Liver (tissue), 9 donors: ENCODE measurements around the gene SMIM7. TPM values are rescaled to one million over a fixed set of nuclear protein-coding genes. Genes with fewer than 3 reads are reported as not detected.

Source experiments
- DNase-seq: peaks from one replicate; pipeline ENCODE4 v3.0.0-alpha.2; 2017; ENCODE audit warnings: low spot score
- H3K27ac ChIP-seq, 2 donors: one replicate each; pipeline ENCODE4 v1.7.0; 2013; ENCODE audit warnings: inconsistent platforms in 2 of 2, low read length in 2 of 2, control low read depth in 1 of 2, low read depth in 1 of 2, mild to moderate bottlenecking in 1 of 2
- H3K27me3 ChIP-seq, 4 donors: one replicate each; pipeline versions ENCODE4 v1.6.1 to v1.7.0; 2013; ENCODE audit warnings: low read length in 3 of 4, inconsistent platforms in 1 of 4, mild to moderate bottlenecking in 1 of 4, moderate library complexity in 1 of 4; ENCODE audit not compliant: control insufficient read depth in 4 of 4, insufficient read depth in 4 of 4
- H3K36me3 ChIP-seq, 4 donors: one replicate each; pipeline versions ENCODE4 v1.6.1 to v1.7.0; 2013; ENCODE audit warnings: low read length in 3 of 4, mild to moderate bottlenecking in 3 of 4, low read depth in 1 of 4, moderate library complexity in 1 of 4; ENCODE audit not compliant: control insufficient read depth in 4 of 4, insufficient read depth in 3 of 4
- H3K4me1 ChIP-seq, 4 donors: one replicate each; pipeline versions ENCODE4 v1.6.1 to v1.7.0; 2013; ENCODE audit warnings: low read length in 3 of 4, mild to moderate bottlenecking in 3 of 4, moderate library complexity in 1 of 4; ENCODE audit not compliant: control insufficient read depth in 4 of 4, insufficient read depth in 4 of 4
- H3K4me3 ChIP-seq, 3 donors: one replicate each; pipeline versions ENCODE4 v1.6.1 to v1.7.0; 2013; ENCODE audit warnings: low read length in 3 of 3, control low read depth in 1 of 3, low read depth in 1 of 3, mild to moderate bottlenecking in 1 of 3
- H3K9ac ChIP-seq, 2 donors: one replicate each; pipeline ENCODE4 v1.7.0; 2013; ENCODE audit warnings: low read length in 2 of 2, mild to moderate bottlenecking in 2 of 2, moderate library complexity in 2 of 2, control low read depth in 1 of 2, low read depth in 1 of 2
- H3K9me3 ChIP-seq, 4 donors: one replicate each; pipeline versions ENCODE4 v1.6.1 to v1.7.0; 2013; ENCODE audit warnings: low read length in 3 of 4; ENCODE audit not compliant: control insufficient read depth in 4 of 4
- ATF3 ChIP-seq: IDR thresholded peaks from 2 replicates; pipeline ENCODE4 v1.6.1; 2016; ENCODE audit warnings: antibody characterized with exemption
- CTCF ChIP-seq: fragments of 150-350 bp; IDR thresholded peaks from 2 replicates; pipeline ENCODE4 v1.5.1; 2017; ENCODE audit warnings: improper control_type of control experiment, low read depth, low read length; ENCODE audit not compliant: missing input control
- EGR1 ChIP-seq, 2 donors: IDR thresholded peaks; 2 replicates each; pipeline ENCODE4 v1.6.1; 2016 to 2018; ENCODE audit warnings: antibody characterized with exemption in 2 of 2, low read depth in 2 of 2
- FOXA1 ChIP-seq: IDR thresholded peaks from 2 replicates; pipeline ENCODE4 v1.6.1; 2016; ENCODE audit warnings: antibody characterized with exemption
- FOXA2 ChIP-seq: IDR thresholded peaks from 2 replicates; pipeline ENCODE4 v1.6.1; 2016; ENCODE audit warnings: antibody characterized with exemption
- GABPA ChIP-seq, 2 donors: IDR thresholded peaks in 1 of 2; conservative IDR thresholded peaks in 1 of 2; 2 replicates each; pipeline ENCODE4 v1.6.1; 2016; ENCODE audit warnings: antibody characterized with exemption in 2 of 2, mild to moderate bottlenecking in 1 of 2, moderate library complexity in 1 of 2
- HNF4A ChIP-seq, 2 donors: conservative IDR thresholded peaks; 2 replicates each; pipeline ENCODE4 v1.6.1; 2016; ENCODE audit warnings: antibody characterized with exemption in 2 of 2, mild to moderate bottlenecking in 2 of 2
- HNF4G ChIP-seq: IDR thresholded peaks from 2 replicates; pipeline ENCODE4 v1.6.1; 2016; ENCODE audit warnings: antibody characterized with exemption
- JUND ChIP-seq, 2 donors: IDR thresholded peaks; 2 replicates each; pipeline ENCODE4 v1.6.1; 2016; ENCODE audit warnings: antibody characterized with exemption in 2 of 2
- MAX ChIP-seq: IDR thresholded peaks from 2 replicates; pipeline ENCODE4 v1.6.1; 2016; ENCODE audit warnings: antibody characterized with exemption
- NR2F2 ChIP-seq: IDR thresholded peaks from 2 replicates; pipeline ENCODE4 v1.6.1; 2016; ENCODE audit warnings: antibody characterized with exemption
- RAD21 ChIP-seq, 2 donors: IDR thresholded peaks; 2 replicates each; pipeline ENCODE4 v1.6.1; 2016; ENCODE audit warnings: antibody characterized with exemption in 2 of 2, mild to moderate bottlenecking in 2 of 2
- REST ChIP-seq: IDR thresholded peaks from 2 replicates; pipeline ENCODE4 v1.6.1; 2016; ENCODE audit warnings: antibody characterized with exemption, mild to moderate bottlenecking
- SP1 ChIP-seq: IDR thresholded peaks from 2 replicates; pipeline ENCODE4 v1.6.1; 2018; ENCODE audit warnings: antibody characterized with exemption, mild to moderate bottlenecking
- TAF1 ChIP-seq: conservative IDR thresholded peaks from 2 replicates; pipeline ENCODE4 v1.6.1; 2016; ENCODE audit warnings: antibody characterized with exemption, mild to moderate bottlenecking
- YY1 ChIP-seq: IDR thresholded peaks from 2 replicates; pipeline ENCODE4 v1.6.1; 2016; ENCODE audit warnings: antibody characterized with exemption, mild to moderate bottlenecking
- polyA plus RNA-seq, 2 donors: library from polyadenylated mRNA; stranded (reverse) in 1 of 2; unstranded in 1 of 2; fragments of 200-250 nt in 1 of 2; fragments of >200 nt in 1 of 2; fragmentation: Nextera tagmentation in 1 of 2; extraction: Ambion mirVana in 1 of 2; gene quantifications; one replicate each; pipeline versions ENCODE4 v1.2.1 to v1.2.3, GENCODE V29; 2013 to 2015
- total RNA-seq, 2 donors: library from RNA; depleted of rRNA; stranded (reverse); fragments of >200 nt; gene quantifications; one replicate each; pipeline ENCODE4 v1.2.3, GENCODE V29; 2014
- TF ChIP-seq, protein P1 (sequence below): IDR thresholded peaks from 2 replicates; pipeline ENCODE4 v1.6.1; 2016; ENCODE audit warnings: antibody characterized with exemption
- donor health status: healthy.
- donor health status: healthy.
- donor health status: healthy.
- donor health status: healthy.
- donor health status: healthy.

The SMIM7 gene
- total and polyA plus RNA-seq, 4 donors = 35.2 to 81.8 (median 46.9) TPM

GRCh38 chr19:16677055-16677454 lies 17.1 kb upstream of the SMIM7 start:
- TF ChIP-seq NR2F2 (no peak), REST (no peak), FOXA1 (no peak), FOXA2 (no peak), HNF4G (no peak), TAF1 (no peak), YY1 (no peak), JUND (IDR thresholded peaks at IDR 0.05) (no peak), RAD21 (IDR thresholded peaks at IDR 0.05) (no peak), SP1 (no peak), CTCF (no peak), GABPA (IDR thresholded peaks at IDR 0.05 in 1 of 2, conservative IDR thresholded peaks at IDR 0.05 in 1 of 2) (no peak), HNF4A (conservative IDR thresholded peaks at IDR 0.05) (no peak), ATF3 (no peak), MAX (no peak), EGR1 (IDR thresholded peaks at IDR 0.05; ENCODE audit: low read depth in 2 of 2) (no peak)
- TF ChIP-seq, protein P1, sequence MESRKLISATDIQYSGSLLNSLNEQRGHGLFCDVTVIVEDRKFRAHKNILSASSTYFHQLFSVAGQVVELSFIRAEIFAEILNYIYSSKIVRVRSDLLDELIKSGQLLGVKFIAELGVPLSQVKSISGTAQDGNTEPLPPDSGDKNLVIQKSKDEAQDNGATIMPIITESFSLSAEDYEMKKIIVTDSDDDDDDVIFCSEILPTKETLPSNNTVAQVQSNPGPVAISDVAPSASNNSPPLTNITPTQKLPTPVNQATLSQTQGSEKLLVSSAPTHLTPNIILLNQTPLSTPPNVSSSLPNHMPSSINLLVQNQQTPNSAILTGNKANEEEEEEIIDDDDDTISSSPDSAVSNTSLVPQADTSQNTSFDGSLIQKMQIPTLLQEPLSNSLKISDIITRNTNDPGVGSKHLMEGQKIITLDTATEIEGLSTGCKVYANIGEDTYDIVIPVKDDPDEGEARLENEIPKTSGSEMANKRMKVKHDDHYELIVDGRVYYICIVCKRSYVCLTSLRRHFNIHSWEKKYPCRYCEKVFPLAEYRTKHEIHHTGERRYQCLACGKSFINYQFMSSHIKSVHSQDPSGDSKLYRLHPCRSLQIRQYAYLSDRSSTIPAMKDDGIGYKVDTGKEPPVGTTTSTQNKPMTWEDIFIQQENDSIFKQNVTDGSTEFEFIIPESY = no peak
- H3K27me3 ChIP-seq = no peaks in the 10 kb centered on the region
- H3K27ac ChIP-seq = no peak overlapping the region

More at GRCh38 chr19:16677055-16677454, 17.1 kb upstream of the SMIM7 start:
- Histone ChIP-seq H3K4me3 (no peak overlapping the region), H3K4me1 (no peaks in the 10 kb centered on the region), H3K9ac (no peak overlapping the region), H3K36me3 (peaks cover 0 to 12% (median 9%) of the 10 kb centered on the region in 4 donors), H3K9me3 (peaks cover 0 to 4% (median 0%) of the 10 kb centered on the region in 4 donors)
- no peak for DNase-seq
